HG02798 (cell line): ENCODE results near the gene NUDT2.

Experiments used
- ATAC-seq: cut with Tn5 transposase; IDR thresholded peaks from one replicate; pipeline ENCODE4 v1.9.1; 2021; ENCODE audit warnings: mild to moderate bottlenecking; ENCODE audit not compliant: unreplicated experiment, poor library complexity

NUDT2 gene

DNA sequence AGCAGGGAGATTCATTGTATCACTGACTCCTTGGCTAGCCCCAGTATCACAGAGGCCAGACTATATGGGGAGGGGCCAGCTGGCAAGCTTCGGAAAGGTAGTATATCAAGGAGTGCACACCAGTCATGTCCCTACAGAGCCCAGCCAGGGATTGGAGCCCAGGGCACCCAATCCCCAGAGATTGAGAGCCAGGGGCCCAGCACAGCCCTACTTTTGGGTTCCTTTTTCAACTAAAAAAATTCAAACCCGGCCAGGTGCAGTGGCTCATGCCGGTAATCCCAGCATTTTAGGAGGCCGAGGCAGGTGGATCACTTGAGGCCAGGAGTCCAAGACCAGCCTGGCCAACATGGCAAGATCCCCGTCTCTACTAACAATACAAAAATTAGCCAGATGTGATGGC, 52.7 kb downstream of the NUDT2 start:
- no peak for ATAC-seq

DNA sequence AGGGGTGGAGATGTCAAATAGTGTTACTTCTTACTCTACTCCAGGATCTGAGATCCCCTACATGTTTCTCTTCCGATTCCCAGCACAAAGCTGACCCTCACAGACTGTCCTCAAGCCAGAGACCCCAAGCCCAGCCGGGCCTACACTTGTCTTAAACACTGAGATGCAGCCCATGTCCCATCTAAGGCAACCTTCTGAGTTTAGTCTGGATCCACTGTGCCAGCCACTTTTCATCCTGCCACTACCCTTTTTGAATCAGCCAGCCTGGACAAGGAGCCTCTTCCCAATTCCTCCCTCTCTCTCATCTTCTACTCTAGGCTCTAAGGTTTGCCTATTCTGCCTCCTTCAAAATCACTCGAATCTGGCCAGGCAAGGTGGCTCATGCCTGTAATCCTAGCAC, 53.5 kb downstream of the NUDT2 start:
- no peak for ATAC-seq

DNA sequence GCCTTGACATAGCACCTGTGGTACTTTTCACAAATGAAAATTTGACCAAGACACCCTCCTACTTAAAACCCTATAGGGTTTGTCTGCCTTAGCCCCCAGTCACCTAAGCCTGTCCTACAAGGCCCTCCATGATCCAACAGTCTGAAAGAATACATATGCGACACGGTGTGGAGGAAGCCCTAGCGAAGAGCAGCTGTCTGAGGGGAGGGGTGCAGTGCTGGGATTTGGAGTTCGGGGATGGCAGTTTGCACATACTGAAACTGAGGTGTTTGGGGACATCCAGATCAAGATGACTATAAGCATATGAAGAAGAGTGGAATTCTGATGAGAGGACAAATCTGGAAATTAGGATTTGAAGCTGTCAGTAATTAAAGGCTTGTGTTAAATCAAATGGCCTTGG, 54.5 kb downstream of the NUDT2 start:
- no peak for ATAC-seq

DNA sequence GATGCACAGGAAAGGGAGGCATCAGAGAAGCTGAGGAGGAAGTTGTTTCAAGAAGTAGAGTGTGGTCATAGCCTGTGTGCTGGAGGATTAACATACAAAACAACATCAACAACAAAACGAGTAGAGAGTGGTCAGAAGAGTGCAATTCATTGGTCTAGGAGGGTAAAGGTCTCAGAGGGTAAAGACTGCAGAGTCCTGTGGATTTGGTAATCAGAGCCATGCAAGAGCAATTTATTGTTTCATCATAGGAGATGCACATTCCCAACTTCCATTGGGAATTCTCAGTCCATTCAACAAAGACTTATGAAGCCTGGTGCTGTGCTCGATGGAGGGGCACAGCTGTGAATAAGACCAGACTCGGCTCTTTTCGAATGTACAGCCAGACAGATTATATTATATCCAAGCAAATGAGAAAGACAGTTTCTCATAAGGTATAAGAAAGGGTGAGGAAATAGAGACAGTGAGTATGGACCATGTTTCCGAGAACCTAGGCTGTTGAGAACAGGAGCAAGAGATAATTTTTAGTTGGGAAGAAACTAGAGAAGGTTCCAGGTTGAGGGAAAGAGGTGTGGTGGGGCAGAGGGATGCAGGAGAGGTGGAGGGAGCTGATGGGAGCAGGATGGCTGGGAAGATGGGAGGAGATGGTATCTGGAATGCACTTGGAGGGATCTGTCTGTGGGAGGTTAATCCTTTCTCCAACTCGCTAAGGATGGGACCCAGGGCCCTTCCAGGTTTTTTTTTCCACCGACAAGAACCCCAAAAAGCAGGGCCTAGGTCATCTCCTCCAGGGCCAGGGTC, 55.2 kb downstream of the NUDT2 start:
- ATAC-seq = no peak

DNA sequence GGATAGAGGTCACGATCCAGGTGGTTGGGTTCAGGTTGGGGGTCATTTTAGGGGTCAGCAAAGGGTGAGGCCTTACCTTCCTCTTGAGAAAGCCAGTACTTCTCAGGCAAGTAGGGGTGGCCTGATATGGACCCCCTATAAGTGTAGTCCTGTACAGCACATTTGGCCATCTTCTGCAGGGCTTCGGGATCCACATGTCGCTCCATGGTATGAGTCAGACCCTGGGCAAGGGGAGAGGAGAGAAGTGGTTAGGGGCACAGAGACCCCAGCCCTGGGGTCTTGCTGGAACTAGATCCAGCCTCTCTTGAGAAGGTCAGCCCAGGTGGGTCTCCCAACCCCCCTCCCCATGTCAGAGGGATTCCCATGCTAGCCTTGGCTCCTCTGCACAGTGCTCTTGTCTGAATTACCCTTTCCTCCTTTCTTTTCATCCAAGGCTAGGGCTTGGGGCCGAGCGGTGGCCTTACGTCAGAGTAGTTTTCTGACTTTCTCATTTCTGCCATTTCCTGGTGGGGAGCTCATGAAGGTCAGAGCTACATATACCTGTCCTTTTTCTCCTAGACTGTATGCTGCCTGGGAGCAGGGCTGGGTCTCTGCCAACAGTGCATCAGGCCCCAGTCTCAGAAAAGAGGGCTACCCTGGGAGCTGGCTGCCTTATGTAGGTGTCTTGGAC, 56.3 kb downstream of the NUDT2 start:
- ATAC-seq = no peak

DNA sequence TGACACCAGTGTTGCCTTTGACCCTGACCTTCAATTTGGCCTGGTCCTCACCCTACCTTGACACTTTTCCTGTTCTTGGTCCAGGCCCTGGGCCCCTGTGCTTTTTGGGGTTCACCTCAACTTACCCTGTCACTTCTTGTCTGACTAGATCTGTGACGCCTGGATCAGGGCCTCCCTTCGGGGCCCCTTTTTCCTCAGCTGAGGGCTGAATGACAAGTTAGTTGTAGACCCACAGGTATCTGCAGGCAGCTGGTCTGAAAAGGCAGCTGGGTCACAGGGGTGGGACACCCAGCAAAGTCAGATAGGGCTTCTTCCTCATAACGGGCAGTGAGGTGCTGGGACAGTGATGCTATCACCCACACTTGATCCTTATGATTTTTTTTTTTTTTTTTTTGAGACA, 57.3 kb downstream of the NUDT2 start:
- ATAC-seq = no peak

DNA sequence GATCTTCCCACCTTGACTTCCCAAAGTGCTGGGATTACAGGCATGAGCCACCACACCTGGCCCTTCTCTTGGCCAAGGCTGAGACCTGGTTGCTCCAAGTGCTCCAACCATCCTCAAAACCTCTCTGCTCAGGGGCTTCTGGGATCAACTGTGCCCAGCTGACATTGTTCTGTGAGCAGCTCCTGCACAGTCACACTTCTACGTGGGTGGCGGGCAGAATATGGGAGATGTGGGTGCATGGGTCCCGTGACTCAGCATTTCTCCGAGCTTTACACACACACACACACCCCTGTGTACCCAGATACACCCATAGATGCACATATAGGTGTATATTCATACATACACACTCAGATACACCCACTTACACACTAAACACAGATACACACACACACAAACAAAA, 57.9 kb downstream of the NUDT2 start:
- ATAC-seq = no peak

DNA sequence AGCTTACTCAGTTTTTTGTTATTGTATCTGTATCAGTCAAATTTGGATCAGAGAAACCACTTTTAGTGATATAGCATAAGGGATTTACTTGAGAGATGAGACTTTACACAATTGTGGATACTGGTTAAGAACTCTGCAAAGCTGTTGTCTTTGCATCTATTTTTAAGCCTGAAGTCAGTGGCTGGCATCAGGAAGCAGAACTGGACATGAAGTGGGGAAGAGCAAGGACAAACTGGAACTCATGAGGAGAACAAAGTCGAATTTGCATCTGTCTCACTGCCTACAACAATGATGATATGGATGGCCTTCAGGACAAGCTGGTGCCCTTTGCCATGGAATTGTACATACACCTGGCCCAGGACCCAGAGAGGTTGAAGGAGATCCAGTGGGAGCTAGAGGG, 63.1 kb downstream of the NUDT2 start:
- no peak for ATAC-seq
